ENCODE measurements around the gene DLG5. TPM values are rescaled to one million over a fixed set of nuclear protein-coding genes. Genes with fewer than 3 reads are reported as not detected.
A peak's percentile ranks its signal among the peaks of the same experiment; 100 is the strongest.

DLG5 gene
- total and polyA plus RNA-seq, 8 donors: 11.3 to 19.4 (median 13.5) TPM

DNA sequence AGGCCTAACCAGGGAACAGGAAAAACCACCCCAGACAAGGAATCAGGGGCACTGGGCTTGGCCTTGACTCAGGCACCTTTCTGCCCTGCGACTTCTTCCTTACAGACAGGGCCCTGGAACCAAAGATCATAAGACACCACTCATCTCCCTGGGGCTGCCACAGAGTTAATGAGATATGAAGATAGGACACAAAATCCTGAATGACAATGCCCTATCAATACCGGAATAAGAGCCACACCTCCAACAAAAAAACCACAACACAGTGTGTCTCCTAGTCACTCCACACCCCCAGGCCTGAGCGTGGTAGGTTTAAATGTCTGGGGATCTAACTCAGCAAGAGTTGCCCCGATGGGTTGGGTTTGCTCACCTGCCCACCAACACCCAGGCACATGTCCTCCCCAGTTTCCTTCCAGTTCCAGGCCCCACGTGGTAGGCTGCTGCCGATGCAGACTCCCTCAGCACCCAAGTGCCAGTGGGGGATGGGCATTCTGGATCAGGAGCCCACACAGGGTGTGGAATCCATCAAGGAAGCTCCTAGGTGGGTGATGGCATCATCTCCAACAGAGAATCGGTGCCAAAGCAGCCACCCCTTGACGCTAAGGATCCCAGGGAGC is 3.9 kb downstream of the DLG5 start:
- no peak for FAIRE-seq
- no peak overlapping the region for H3K4me3 ChIP-seq

DNA sequence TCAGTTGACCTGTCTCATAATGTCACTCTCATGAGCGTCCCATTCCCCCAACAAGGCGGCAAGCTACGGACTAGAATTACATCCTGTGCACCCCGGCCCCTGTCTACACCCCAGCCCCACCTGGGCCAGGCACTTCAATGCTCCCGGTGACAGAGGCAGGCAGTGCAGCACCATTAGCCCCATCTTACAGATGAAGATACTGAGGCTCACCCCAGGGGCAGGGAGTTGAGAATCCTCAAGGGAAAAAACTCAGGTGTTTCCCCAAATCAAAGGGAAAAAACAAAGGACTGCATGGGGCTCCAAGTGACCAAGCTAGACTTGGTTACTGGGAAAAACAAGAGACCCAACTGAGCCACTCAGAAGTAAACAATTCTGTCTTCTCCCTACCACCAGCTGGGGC is 4.5 kb downstream of the DLG5 start:
- ATAC-seq (no peak), FAIRE-seq (no peak), DNase-seq (no peak)
- Histone ChIP-seq H3K4me3 (no peak overlapping the region), H3K4me1 (peaks cover 0 to 18% (median 10%) of the 10 kb centered on the region in 3 donors), H3K36me3 (no peaks in the 10 kb centered on the region), H3K27ac (no peak overlapping the region), H3K27me3 (no peaks in the 10 kb centered on the region), H3K9me3 (no peaks in the 10 kb centered on the region)
- intact Hi-C loops (cut with DNase I): no loop called here
- TF ChIP-seq, protein P1, sequence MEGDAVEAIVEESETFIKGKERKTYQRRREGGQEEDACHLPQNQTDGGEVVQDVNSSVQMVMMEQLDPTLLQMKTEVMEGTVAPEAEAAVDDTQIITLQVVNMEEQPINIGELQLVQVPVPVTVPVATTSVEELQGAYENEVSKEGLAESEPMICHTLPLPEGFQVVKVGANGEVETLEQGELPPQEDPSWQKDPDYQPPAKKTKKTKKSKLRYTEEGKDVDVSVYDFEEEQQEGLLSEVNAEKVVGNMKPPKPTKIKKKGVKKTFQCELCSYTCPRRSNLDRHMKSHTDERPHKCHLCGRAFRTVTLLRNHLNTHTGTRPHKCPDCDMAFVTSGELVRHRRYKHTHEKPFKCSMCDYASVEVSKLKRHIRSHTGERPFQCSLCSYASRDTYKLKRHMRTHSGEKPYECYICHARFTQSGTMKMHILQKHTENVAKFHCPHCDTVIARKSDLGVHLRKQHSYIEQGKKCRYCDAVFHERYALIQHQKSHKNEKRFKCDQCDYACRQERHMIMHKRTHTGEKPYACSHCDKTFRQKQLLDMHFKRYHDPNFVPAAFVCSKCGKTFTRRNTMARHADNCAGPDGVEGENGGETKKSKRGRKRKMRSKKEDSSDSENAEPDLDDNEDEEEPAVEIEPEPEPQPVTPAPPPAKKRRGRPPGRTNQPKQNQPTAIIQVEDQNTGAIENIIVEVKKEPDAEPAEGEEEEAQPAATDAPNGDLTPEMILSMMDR (IDR thresholded peaks at IDR 0.05): no peak
- 97 to 98% methylated on average over 5 of the region's 5 CpGs for whole genome bisulfite sequencing, 2 donors

More for the DNA sequence above, 3.9 kb downstream of the DLG5 start:
- intact Hi-C loops (cut with DNase I): no loop called here
- TF ChIP-seq, protein P1 (IDR thresholded peaks at IDR 0.05): no peak
- ATAC-seq (no peak), DNase-seq (no peak)
- Histone ChIP-seq H3K4me1 (peaks cover 0 to 18% (median 10%) of the 10 kb centered on the region in 3 donors), H3K27ac (no peak overlapping the region), H3K36me3 (no peaks in the 10 kb centered on the region), H3K9me3 (no peaks in the 10 kb centered on the region), H3K27me3 (no peaks in the 10 kb centered on the region)
- WGBS, 2 donors: 73 to 74% methylated on average over 8 of the region's 8 CpGs

DNA sequence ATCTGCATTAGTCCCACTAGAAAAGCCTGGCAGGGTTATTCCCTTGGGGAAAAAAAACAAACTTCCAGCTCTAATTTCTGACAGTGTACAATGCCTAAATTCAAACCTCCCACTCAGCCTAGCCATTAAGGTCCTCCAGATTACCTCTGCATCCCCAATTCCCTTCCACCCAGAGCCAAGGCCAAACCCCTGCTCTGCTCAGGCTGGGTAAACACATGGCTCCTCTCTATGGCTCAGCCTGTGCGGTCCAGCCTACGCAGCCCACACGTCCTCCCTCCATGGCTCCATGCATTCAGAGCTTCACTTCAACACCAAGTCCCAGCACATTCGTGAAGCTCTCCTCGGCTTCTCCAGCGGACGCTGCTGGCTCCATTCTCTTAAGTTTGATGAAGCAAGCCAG is 5.2 kb downstream of the DLG5 start:
- 86 to 89% methylated on average over 7 of the region's 7 CpGs for WGBS, 2 donors
- no peak for ATAC-seq
- Histone ChIP-seq H3K27ac (no peak overlapping the region), H3K4me1 (peaks cover 0 to 18% (median 10%) of the 10 kb centered on the region in 3 donors), H3K27me3 (no peaks in the 10 kb centered on the region), H3K4me3 (no peak overlapping the region), H3K36me3 (no peaks in the 10 kb centered on the region), H3K9me3 (no peaks in the 10 kb centered on the region)
- intact Hi-C loops (cut with DNase I): no loop called here
- no peak for FAIRE-seq
- DNase-seq: no peak
- TF ChIP-seq, protein P1 (IDR thresholded peaks at IDR 0.05): no peak

DNA sequence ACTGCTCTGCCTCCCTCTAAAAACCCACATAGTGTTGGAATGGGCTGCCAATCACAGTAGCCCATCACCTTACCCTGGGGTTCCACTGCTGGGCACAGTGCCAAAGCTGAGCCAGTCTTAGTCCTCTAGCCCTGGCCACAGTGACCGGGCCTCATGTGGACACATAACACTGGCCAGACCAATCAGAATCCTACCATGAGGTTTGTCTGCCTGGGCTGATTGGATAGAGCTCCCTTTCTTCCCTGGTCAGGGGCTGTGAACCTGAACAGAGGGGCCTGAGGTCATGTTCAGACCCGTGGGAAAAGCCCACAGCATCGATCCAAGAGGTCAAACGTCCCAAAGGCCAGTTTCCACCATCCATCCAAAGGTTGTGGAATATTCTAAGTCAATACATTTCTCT is 6.1 kb downstream of the DLG5 start:
- intact Hi-C loops (cut with DNase I): no loop called here
- TF ChIP-seq, protein P1 (IDR thresholded peaks at IDR 0.05): no peak
- ATAC-seq (no peak), FAIRE-seq (no peak), DNase-seq (no peak)
- 81 to 84% methylated on average over 4 of the region's 4 CpGs for WGBS, 2 donors
- no peak overlapping the region for H3K27ac ChIP-seq
- H3K4me1 ChIP-seq: peaks cover 0 to 14% (median 10%) of the 10 kb centered on the region in 3 donors
- H3K4me3 ChIP-seq: no peak overlapping the region
- no peaks in the 10 kb centered on the region for H3K9me3 ChIP-seq
- H3K27me3 ChIP-seq: no peaks in the 10 kb centered on the region
- H3K36me3 ChIP-seq: no peaks in the 10 kb centered on the region

DNA sequence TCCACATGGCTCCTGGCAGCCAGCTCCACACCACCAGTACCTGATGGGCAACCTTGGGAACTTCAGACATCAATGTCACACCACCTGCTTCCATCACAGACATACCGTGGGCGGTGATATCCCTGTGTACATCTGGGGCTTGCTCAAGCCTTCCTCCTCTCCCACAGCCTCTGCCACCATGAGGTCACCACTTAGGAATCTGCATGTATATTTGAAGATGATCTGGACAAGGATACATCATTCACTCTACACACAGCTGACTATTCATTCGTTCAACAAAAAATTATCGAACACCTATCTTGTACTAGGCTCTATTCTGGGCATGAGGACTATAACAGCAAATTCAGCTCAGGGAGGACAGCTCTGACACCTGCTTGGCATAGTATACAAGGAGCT is 6.8 kb downstream of the DLG5 start:
- intact Hi-C loops (cut with DNase I): no loop called here
- H3K27ac ChIP-seq: no peak overlapping the region

More for the DNA sequence above, 6.8 kb downstream of the DLG5 start:
- Histone ChIP-seq H3K4me3 (no peak overlapping the region), H3K36me3 (no peaks in the 10 kb centered on the region), H3K4me1 (peaks cover 0 to 10% (median 7%) of the 10 kb centered on the region in 3 donors), H3K9me3 (no peaks in the 10 kb centered on the region), H3K27me3 (no peaks in the 10 kb centered on the region)
- 24 to 47% methylated on average over 4 of the region's 4 CpGs for WGBS, 2 donors
- FAIRE-seq (no peak), ATAC-seq (peak; percentile 23 to 72 (median 39)), DNase-seq (no peak)
- TF ChIP-seq, protein P1 (IDR thresholded peaks at IDR 0.05): no peak

Measured in pancreas (tissue), 10 donors.